IPS-18a (cell line): Measurements from ENCODE around the gene SLC49A3.
"Not testable (repeated sequence)": the region's sequence is repeated elsewhere in the genome, so short reads cannot be mapped to it uniquely, and the experiment has no call there.

ENCODE experiments used
- H3K27ac ChIP-seq: one replicate; pipeline ENCODE4 v1.5.1; 2013; ENCODE audit warnings: low read length
- H3K27me3 ChIP-seq: one replicate; pipeline ENCODE4 v1.6.1; 2013; ENCODE audit warnings: mild to moderate bottlenecking, low read length; ENCODE audit not compliant: control insufficient read depth, insufficient read depth
- H3K36me3 ChIP-seq: one replicate; pipeline ENCODE4 v1.6.1; 2013; ENCODE audit warnings: low read depth, low read length; ENCODE audit not compliant: control insufficient read depth
- H3K4me1 ChIP-seq: one replicate; pipeline ENCODE4 v1.6.1; 2013; ENCODE audit warnings: low read depth, low read length; ENCODE audit not compliant: control insufficient read depth
- H3K4me3 ChIP-seq: one replicate; pipeline ENCODE4 v1.5.1; 2013; ENCODE audit warnings: low read length
- H3K9ac ChIP-seq: one replicate; pipeline ENCODE4 v1.6.1; 2013; ENCODE audit warnings: mild to moderate bottlenecking, low read length, moderate library complexity
- H3K9me3 ChIP-seq: one replicate; pipeline ENCODE4 v1.6.1; 2013; ENCODE audit warnings: low read depth, low read length; ENCODE audit not compliant: control insufficient read depth

Gene SLC49A3

GRCh38 chr4:637536-638280 is 51.2 kb downstream of the SLC49A3 start:
- no peaks in the 10 kb centered on the region for H3K27me3 ChIP-seq

GRCh38 chr4:636628-637159 is 52.3 kb downstream of the SLC49A3 start:
- Histone ChIP-seq H3K9ac (no peak overlapping the region), H3K36me3 (no peaks in the 10 kb centered on the region), H3K27me3 (no peaks in the 10 kb centered on the region), H3K4me3 (no peak overlapping the region), H3K4me1 (no peaks in the 10 kb centered on the region), H3K9me3 (no peaks in the 10 kb centered on the region), H3K27ac (no peak overlapping the region)

More at GRCh38 chr4:637536-638280, 51.2 kb downstream of the SLC49A3 start:
- Histone ChIP-seq H3K4me3 (no peak overlapping the region), H3K36me3 (no peaks in the 10 kb centered on the region), H3K4me1 (no peaks in the 10 kb centered on the region), H3K27ac (no peak overlapping the region), H3K9ac (no peak overlapping the region), H3K9me3 (no peaks in the 10 kb centered on the region)

GRCh38 chr4:635851-636627 is 52.9 kb downstream of the SLC49A3 start:
- Histone ChIP-seq H3K9me3 (no peaks in the 10 kb centered on the region), H3K4me3 (no peak overlapping the region), H3K27ac (no peak overlapping the region), H3K27me3 (no peaks in the 10 kb centered on the region), H3K9ac (no peak overlapping the region), H3K4me1 (no peaks in the 10 kb centered on the region), H3K36me3 (no peaks in the 10 kb centered on the region)

DNA sequence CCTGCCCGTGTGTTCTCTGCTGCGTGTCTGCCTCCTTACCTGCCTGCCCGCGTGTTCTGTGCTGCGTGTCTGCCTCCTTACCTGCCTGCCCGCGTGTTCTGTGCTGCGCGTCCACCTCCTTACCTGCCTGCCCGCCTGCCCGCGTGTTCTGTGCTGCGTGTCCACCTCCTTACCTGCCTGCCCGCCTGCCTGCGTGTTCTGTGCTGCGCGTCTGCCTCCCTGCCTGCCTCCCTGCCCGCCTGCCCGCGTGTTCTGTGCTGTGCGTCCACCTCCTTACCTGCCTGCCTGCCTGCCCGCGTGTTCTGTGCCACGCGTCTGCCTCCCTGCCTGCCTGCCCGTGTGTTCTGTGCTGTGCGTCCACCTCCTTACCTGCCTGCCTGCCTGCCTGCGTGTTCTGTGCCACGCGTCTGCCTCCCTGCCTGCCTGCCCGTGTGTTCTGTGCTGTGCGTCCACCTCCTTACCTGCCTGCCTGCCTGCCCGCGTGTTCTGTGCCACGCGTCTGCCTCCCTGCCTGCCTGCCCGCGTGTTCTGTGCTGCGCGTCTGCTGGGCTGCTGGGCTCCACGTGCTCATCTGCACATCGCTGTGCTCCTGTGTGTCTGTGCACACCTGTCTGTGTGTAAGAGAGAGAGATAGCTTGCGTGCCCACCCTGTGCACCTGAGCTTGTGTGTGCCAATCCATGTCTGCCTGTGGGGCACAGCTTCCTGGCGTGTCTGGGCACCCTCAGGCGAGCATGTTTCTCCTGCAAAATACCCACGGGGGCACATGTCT is 53.7 kb downstream of the SLC49A3 start:
- not testable (repeated sequence) for H3K9me3 ChIP-seq, H3K4me3 ChIP-seq, H3K9ac ChIP-seq, H3K4me1 ChIP-seq, H3K27ac ChIP-seq, H3K27me3 ChIP-seq, H3K36me3 ChIP-seq

GRCh38 chr4:634599-634985 is 54.4 kb downstream of the SLC49A3 start:
- H3K4me1 ChIP-seq = no peaks in the 10 kb centered on the region
- no peaks in the 10 kb centered on the region for H3K36me3 ChIP-seq
- H3K4me3 ChIP-seq = no peak overlapping the region
- H3K9me3 ChIP-seq = no peaks in the 10 kb centered on the region
- no peak overlapping the region for H3K27ac ChIP-seq
- H3K27me3 ChIP-seq = no peaks in the 10 kb centered on the region
- no peak overlapping the region for H3K9ac ChIP-seq

GRCh38 chr4:633976-634598 is 54.9 kb downstream of the SLC49A3 start:
- no peak overlapping the region for H3K9ac ChIP-seq
- no peak overlapping the region for H3K4me3 ChIP-seq
- no peaks in the 10 kb centered on the region for H3K27me3 ChIP-seq
- no peak overlapping the region for H3K27ac ChIP-seq
- no peaks in the 10 kb centered on the region for H3K36me3 ChIP-seq
- no peaks in the 10 kb centered on the region for H3K4me1 ChIP-seq
- H3K9me3 ChIP-seq = no peaks in the 10 kb centered on the region

- no peak overlapping the region for H3K9ac ChIP-seq
- H3K27ac ChIP-seq = no peak overlapping the region
- H3K4me1 ChIP-seq = no peaks in the 10 kb centered on the region
- H3K9me3 ChIP-seq = no peaks in the 10 kb centered on the region
- no peaks in the 10 kb centered on the region for H3K27me3 ChIP-seq
- H3K36me3 ChIP-seq = no peaks in the 10 kb centered on the region
- no peak overlapping the region for H3K4me3 ChIP-seq
These were observed 55.5 kb downstream of the SLC49A3 start for GRCh38 chr4:633406-633805.

DNA sequence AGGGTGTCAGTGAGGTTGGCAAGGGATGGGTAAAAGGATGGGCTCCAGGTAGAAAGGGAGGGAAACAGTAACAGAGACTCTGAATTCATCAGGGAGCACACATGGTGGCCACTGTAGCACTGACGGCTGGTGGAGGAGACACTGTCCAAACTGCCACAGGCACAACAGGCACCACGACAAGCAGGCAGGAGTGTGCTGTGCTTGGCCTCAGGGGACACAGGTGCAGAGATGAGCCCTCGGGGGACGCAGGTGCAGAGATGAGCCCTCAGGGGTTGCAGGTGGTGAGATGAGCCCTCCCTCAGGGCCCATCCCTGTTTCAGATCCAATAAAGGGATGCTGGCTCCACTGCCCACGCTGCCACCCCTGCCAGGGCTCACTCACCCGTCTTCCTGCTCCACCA is 56.0 kb downstream of the SLC49A3 start:
- no peaks in the 10 kb centered on the region for H3K4me1 ChIP-seq
- H3K36me3 ChIP-seq = no peaks in the 10 kb centered on the region
- no peaks in the 10 kb centered on the region for H3K27me3 ChIP-seq
- no peak overlapping the region for H3K27ac ChIP-seq
- no peak overlapping the region for H3K9ac ChIP-seq
- H3K4me3 ChIP-seq = no peak overlapping the region
- no peaks in the 10 kb centered on the region for H3K9me3 ChIP-seq

DNA sequence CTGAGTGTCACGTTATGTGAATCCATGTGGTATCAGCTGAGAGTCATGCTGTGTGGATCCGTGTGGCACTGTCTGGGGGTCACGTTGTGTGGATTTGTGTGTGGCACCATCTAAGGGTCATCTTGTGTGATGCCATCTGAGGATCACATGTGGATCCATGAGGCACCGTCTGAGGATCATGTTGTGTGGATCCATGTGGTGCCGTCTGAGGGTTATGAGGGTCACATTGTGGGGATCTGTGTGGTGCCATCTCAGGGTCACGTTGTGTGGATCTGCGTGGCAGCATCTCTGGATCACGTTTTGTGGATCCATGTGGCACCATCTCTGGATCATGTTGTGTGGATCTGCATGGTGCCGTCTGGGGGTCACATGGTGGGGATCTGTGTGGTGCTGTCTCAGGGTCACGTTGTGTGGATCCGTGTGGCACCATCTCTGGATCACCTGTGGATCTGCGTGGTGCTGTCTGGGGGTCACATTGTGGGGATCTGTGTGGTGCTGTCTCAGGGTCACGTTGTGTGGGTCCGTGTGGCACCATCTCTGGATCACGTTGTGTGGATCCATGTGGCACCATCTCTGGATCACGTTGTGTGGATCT is 56.7 kb downstream of the SLC49A3 start:
- Histone ChIP-seq H3K27me3 (no peaks in the 10 kb centered on the region), H3K4me3 (no peak overlapping the region), H3K36me3 (no peaks in the 10 kb centered on the region), H3K9me3 (no peaks in the 10 kb centered on the region), H3K4me1 (no peaks in the 10 kb centered on the region), H3K27ac (no peak overlapping the region), H3K9ac (no peak overlapping the region)
